HepG2 (cell line): ENCODE results near the gene TAPBP. TPM values are rescaled to one million over a fixed set of nuclear protein-coding genes. Genes with fewer than 3 reads are reported as not detected.

Experiments used
- AHDC1 ChIP-seq: sonication (generic); formaldehyde crosslinking; IDR thresholded peaks from 2 replicates; pipeline ENCODE4 v1.5.1; 2020; ENCODE audit warnings: mild to moderate bottlenecking, missing genetic modification reagents, borderline replicate concordance
- ETV6 ChIP-seq: sonication (generic); formaldehyde crosslinking; conservative IDR thresholded peaks from 2 replicates; pipeline ENCODE4 v1.4.0; 2020; ENCODE audit warnings: missing genetic modification reagents
- FOSL2 ChIP-seq: sonication (generic); formaldehyde crosslinking; IDR thresholded peaks from 2 replicates; pipeline ENCODE4 v1.4.0; 2020; ENCODE audit warnings: missing genetic modification reagents
- HMGA1 ChIP-seq: sonication (generic); formaldehyde crosslinking; conservative IDR thresholded peaks from 2 replicates; pipeline ENCODE4 v1.4.0; 2020; ENCODE audit warnings: missing genetic modification reagents
- HNF4A ChIP-seq: sonication (generic); formaldehyde crosslinking; IDR thresholded peaks from 2 replicates; pipeline ENCODE4 v1.4.0; 2020; ENCODE audit warnings: missing genetic modification reagents
- MTA3 ChIP-seq: sonication (generic); formaldehyde crosslinking; IDR thresholded peaks from 2 replicates; pipeline ENCODE4 v1.4.0; 2020; ENCODE audit warnings: missing genetic modification reagents
- RORA ChIP-seq: sonication (generic); formaldehyde crosslinking; IDR thresholded peaks from 2 replicates; pipeline ENCODE4 v1.5.0; 2020; ENCODE audit warnings: mild to moderate bottlenecking, missing genetic modification reagents, moderate library complexity
- TAF1 ChIP-seq: sonication (generic); formaldehyde crosslinking; IDR thresholded peaks from 2 replicates; pipeline ENCODE4 v1.4.0; 2020; ENCODE audit warnings: missing genetic modification reagents
- TSC22D2 ChIP-seq: sonication (generic); formaldehyde crosslinking; IDR thresholded peaks from 2 replicates; pipeline ENCODE4 v1.5.1; 2020; ENCODE audit warnings: missing genetic modification reagents, mild to moderate bottlenecking, borderline replicate concordance
- UBTF ChIP-seq: sonication (generic); formaldehyde crosslinking; IDR thresholded peaks from 2 replicates; pipeline ENCODE4 v1.4.0; 2020; ENCODE audit warnings: mild to moderate bottlenecking, missing genetic modification reagents
- ZFP36L1 ChIP-seq: sonication (generic); formaldehyde crosslinking; IDR thresholded peaks from 2 replicates; pipeline ENCODE4 v1.8.0; 2022; ENCODE audit warnings: mild to moderate bottlenecking, missing genetic modification reagents, moderate library complexity
- ZFP41 ChIP-seq: sonication (generic); formaldehyde crosslinking; IDR thresholded peaks from 2 replicates; pipeline ENCODE4 v1.4.0; 2020; ENCODE audit warnings: mild to moderate bottlenecking, missing genetic modification reagents, borderline replicate concordance
- ZKSCAN5 ChIP-seq: sonication (generic); formaldehyde crosslinking; IDR thresholded peaks from 2 replicates; pipeline ENCODE4 v1.5.1; 2020; ENCODE audit warnings: mild to moderate bottlenecking, missing genetic modification reagents
- ZNF33A ChIP-seq: sonication (generic); formaldehyde crosslinking; IDR thresholded peaks from 2 replicates; pipeline ENCODE4 v1.5.1; 2020; ENCODE audit warnings: missing genetic modification reagents, mild to moderate bottlenecking, moderate library complexity, borderline replicate concordance
- ZNF570 ChIP-seq: sonication (generic); formaldehyde crosslinking; IDR thresholded peaks from 2 replicates; pipeline ENCODE4 v1.4.0; 2020; ENCODE audit warnings: mild to moderate bottlenecking, missing genetic modification reagents, borderline replicate concordance
- ZNF576 ChIP-seq: sonication (generic); formaldehyde crosslinking; IDR thresholded peaks from 2 replicates; pipeline ENCODE4 v1.4.0; 2020; ENCODE audit warnings: mild to moderate bottlenecking, missing genetic modification reagents
- polyA plus RNA-seq, 8 experiments: library from polyadenylated mRNA; depleted of rRNA in 3 of 8; stranded (reverse) in 7 of 8; unstranded in 1 of 8; fragments of >200 nt; fragmentation: Illumina TruSeq in 4 of 8; extraction: Trizol in 4 of 8; gene quantifications; 2 replicates each; pipeline versions ENCODE4 v1.2.1 to v1.2.3, GENCODE V29; 2011 to 2016; ENCODE audit warnings: low read depth in 4 of 8, missing spikeins in 1 of 8, mixed read lengths in 1 of 8; ENCODE audit not compliant: insufficient read depth in 1 of 8
- total RNA-seq, 5 experiments: library from RNA; depleted of rRNA; stranded (reverse); fragments of >200 nt; fragmentation: Illumina TruSeq; extraction: Trizol; gene quantifications; 2 replicates each; pipeline ENCODE4 v1.2.3, GENCODE V29; 2016; ENCODE audit warnings: low read depth in 1 of 5

The TAPBP gene
- total and polyA plus RNA-seq, 2 of the 13 experiments (the other 11 are each of a cell fraction or from before 2014, with no cell fraction given), result 27.4 to 32.3 TPM

GRCh38 chr6:33313709-33314514 lies at the start of gene TAPBP (continued):
- peak; percentile 95 for TF ChIP-seq UBTF (CRISPR knock-in tag)
- 0 out of 2 replicates have a peak, but pooled peaks have one; percentile 36 for TF ChIP-seq AHDC1 (CRISPR knock-in tag)
- TF ChIP-seq MTA3 (CRISPR knock-in tag), result no peak
- no peak for TF ChIP-seq ZFP41 (CRISPR knock-in tag)
- TF ChIP-seq ETV6 (CRISPR knock-in tag), result peak; percentile 38; the same call in 1 of the 2 replicates
- no peak for TF ChIP-seq ZNF33A (CRISPR knock-in tag)
- no peak for TF ChIP-seq RORA
- TF ChIP-seq ZFP36L1 (CRISPR knock-in tag), result no peak
- no peak for TF ChIP-seq ZKSCAN5 (CRISPR knock-in tag)
- TF ChIP-seq FOSL2 (CRISPR knock-in tag), result peak; percentile 35; the same call in 1 of the 2 replicates
- no peak for TF ChIP-seq HMGA1 (CRISPR knock-in tag)
- no peak for TF ChIP-seq ZNF576 (CRISPR knock-in tag)
- TF ChIP-seq TAF1 (CRISPR knock-in tag), result peak; percentile 70
- no peak for TF ChIP-seq ZNF570 (CRISPR knock-in tag)
- no peak for TF ChIP-seq HNF4A (CRISPR knock-in tag)
- TF ChIP-seq TSC22D2 (CRISPR knock-in tag), result 0 out of 2 replicates have a peak, but pooled peaks have one; percentile 44
